UCSD-AML1 (cell line): Measurements from ENCODE around the gene DUSP19.
"Not testable (repeated sequence)": the region's sequence is repeated elsewhere in the genome, so short reads cannot be mapped to it uniquely, and the experiment has no call there.

Source experiments
- DNase-seq: peaks from one replicate; lab custom pipeline; 2025; ENCODE audit not compliant: unreplicated experiment; lab: John Stamatoyannopoulos, UW

DUSP19 gene

GRCh38 chr2:183078464-183079138 lies at the start of gene DUSP19:
Gene DUSP19 (plus strand): TSS chr2:183078747. CDS start chr2:183078934, 187 bp downstream.
- peak; percentile 77 for DNase-seq

GRCh38 chr2:183029219-183029618 lies 49.3 kb upstream of the DUSP19 start:
- no peak for DNase-seq

GRCh38 chr2:183031911-183032794 lies 46.4 kb upstream of the DUSP19 start:
- no peak for DNase-seq

GRCh38 chr2:183033951-183034350 lies 44.6 kb upstream of the DUSP19 start:
- no peak for DNase-seq

GRCh38 chr2:183034806-183035205 lies 43.7 kb upstream of the DUSP19 start:
- DNase-seq: no peak

GRCh38 chr2:183035298-183035953 lies 43.1 kb upstream of the DUSP19 start:
- DNase-seq: no peak

GRCh38 chr2:183035954-183036669 lies 42.4 kb upstream of the DUSP19 start:
- no peak for DNase-seq

GRCh38 chr2:183037074-183037552 lies 41.4 kb upstream of the DUSP19 start:
- no peak for DNase-seq

GRCh38 chr2:183037553-183038340 lies 40.8 kb upstream of the DUSP19 start:
- peak; percentile 54 for DNase-seq

- peak; percentile 86 for DNase-seq
Measured at GRCh38 chr2:183038341-183039300, 39.9 kb upstream of the DUSP19 start, which contains the start of gene NCKAP1. Gene NCKAP1 (minus strand): TSS chr2:183038457. CDS start chr2:183038099, 358 bp downstream.

GRCh38 chr2:183040604-183041003 lies 37.9 kb upstream of the DUSP19 start:
- DNase-seq: no peak

- DNase-seq: not testable (repeated sequence)
Measured at GRCh38 chr2:183043580-183043979, 35.0 kb upstream of the DUSP19 start.

GRCh38 chr2:183047486-183048125 lies 30.9 kb upstream of the DUSP19 start:
- DNase-seq: not testable (repeated sequence)

GRCh38 chr2:183049420-183049819 lies 29.1 kb upstream of the DUSP19 start:
- DNase-seq: no peak

GRCh38 chr2:183057333-183057985 lies 21.1 kb upstream of the DUSP19 start:
- no peak for DNase-seq

GRCh38 chr2:183059561-183059960 lies 19.0 kb upstream of the DUSP19 start:
- no peak for DNase-seq

- DNase-seq: no peak
Measured at GRCh38 chr2:183060571-183061231, 17.8 kb upstream of the DUSP19 start.
